A549 (cell line): Measurements from ENCODE around the gene PGA5. TPM values are rescaled to one million over a fixed set of nuclear protein-coding genes. Genes with fewer than 3 reads are reported as not detected.

Experiments
- ATAC-seq, 2 experiments: fragments of 200-7000 bp in 1 of 2; fragments of >200 bp in 1 of 2; cut with Nextera tagmentation in 1 of 2; cut with Tn5 transposase in 1 of 2; 3 replicates each; pipeline versions ENCODE4 v1.8.0 to v1.9.1; 2018 to 2020; ENCODE audit warnings: mild to moderate bottlenecking in 1 of 2, moderate library complexity in 1 of 2
- CTCF ChIA-PET: fragments of 300-600 bp; sonication (Branson Sonifier 250); formaldehyde crosslinking; extraction: SDS; loops from one replicate; lab custom pipeline; 2021; ENCODE audit warnings: antibody characterized with exemption, inconsistent platforms; lab: Yijun Ruan, JAX
- POLR2A ChIA-PET: fragments of 350-600 bp; formaldehyde crosslinking; extraction: SDS; loops from one replicate; lab custom pipeline; 2021; ENCODE audit warnings: antibody characterized with exemption, inconsistent platforms; lab: Yijun Ruan, JAX
- DNase-seq, 2 experiments: peaks; one replicate each; pipeline versions ENCODE4 v3.0.0 to v3.0.0-alpha.2; 2011 to 2016; ENCODE audit warnings: low read depth in 1 of 2, low spot score in 1 of 2
- FAIRE-seq: peaks from 2 replicates; lab custom pipeline; 2011; peaks lifted over from hg19 to GRCh38; lab: Jason Lieb, UNC
- H3K27ac ChIP-seq, 2 experiments: fragments of >200 bp; sonication (Bioruptor Twin); formaldehyde crosslinking; 3 replicates each; pipeline ENCODE4 v1.5.1; 2016 to 2017
- H3K4me1 ChIP-seq: fragments of >200 bp; sonication (Bioruptor Twin); formaldehyde crosslinking; 3 replicates; pipeline ENCODE4 v1.6.1; 2016
- H3K4me2 ChIP-seq: fragments of >200 bp; sonication (Bioruptor Twin); formaldehyde crosslinking; 3 replicates; pipeline ENCODE4 v1.6.1; 2016
- H3K4me3 ChIP-seq: fragments of >200 bp; sonication (Bioruptor Twin); formaldehyde crosslinking; 3 replicates; pipeline ENCODE4 v1.5.1; 2016
- H3K9me3 ChIP-seq: fragments of >200 bp; sonication (Bioruptor Twin); formaldehyde crosslinking; 3 replicates; pipeline ENCODE4 v1.6.1; 2016
- ESRRA ChIP-seq: fragments of 150-350 bp; IDR thresholded peaks from 2 replicates; pipeline ENCODE4 v1.6.1; 2014; ENCODE audit warnings: mild to moderate bottlenecking, low read length, borderline replicate concordance
- HEYL ChIP-seq: fragments of 250-450 bp; sonication (Bioruptor Pico); IDR thresholded peaks from 2 replicates; pipeline ENCODE4 v1.8.0; 2021; ENCODE audit warnings: mild to moderate bottlenecking, moderate library complexity
- KDM5A ChIP-seq: fragments of 200-600 bp; sonication (generic); IDR thresholded peaks from 2 replicates; pipeline ENCODE4 v1.6.1; 2016; ENCODE audit warnings: antibody characterized with exemption, mild to moderate bottlenecking
- SMC3 ChIP-seq: fragments of >200 bp; sonication (Bioruptor Twin); formaldehyde crosslinking; IDR thresholded peaks from 3 replicates; pipeline ENCODE4 v1.6.1; 2018; ENCODE audit warnings: inconsistent platforms
- WGBS: methylation state at CpG from one replicate; pipeline ENCODE4 v1.1.6; 2017; ENCODE audit errors: missing lambda C conversion rate; 5-methylcytosine and 5-hydroxymethylcytosine counted together
- polyA plus RNA-seq, 4 experiments: library from polyadenylated mRNA; depleted of rRNA in 3 of 4; stranded (reverse); fragments of >200 nt; fragmentation: RNase III in 1 of 4; extraction: RNeasy Plus Mini Kit Qiagen cat#74134 plus additional on column Dnase treatment in 1 of 4; gene quantifications; 2 replicates in 3 of 4; 3 replicates in 1 of 4; pipeline ENCODE4 v1.2.3, GENCODE V29; 2011 to 2017
- TF ChIP-seq, protein P1 (sequence below): fragments of >200 bp; sonication (Bioruptor Twin); formaldehyde crosslinking; IDR thresholded peaks from 2 replicates; pipeline ENCODE4 v1.6.1; 2016
- TF ChIP-seq, protein P2 (sequence below): IDR thresholded peaks from 2 replicates; pipeline ENCODE4 v1.6.1; 2012

PGA5 gene
- polyA plus RNA-seq, 2 of the 4 experiments (the other 2 are of a cell fraction), result not detected

DNA sequence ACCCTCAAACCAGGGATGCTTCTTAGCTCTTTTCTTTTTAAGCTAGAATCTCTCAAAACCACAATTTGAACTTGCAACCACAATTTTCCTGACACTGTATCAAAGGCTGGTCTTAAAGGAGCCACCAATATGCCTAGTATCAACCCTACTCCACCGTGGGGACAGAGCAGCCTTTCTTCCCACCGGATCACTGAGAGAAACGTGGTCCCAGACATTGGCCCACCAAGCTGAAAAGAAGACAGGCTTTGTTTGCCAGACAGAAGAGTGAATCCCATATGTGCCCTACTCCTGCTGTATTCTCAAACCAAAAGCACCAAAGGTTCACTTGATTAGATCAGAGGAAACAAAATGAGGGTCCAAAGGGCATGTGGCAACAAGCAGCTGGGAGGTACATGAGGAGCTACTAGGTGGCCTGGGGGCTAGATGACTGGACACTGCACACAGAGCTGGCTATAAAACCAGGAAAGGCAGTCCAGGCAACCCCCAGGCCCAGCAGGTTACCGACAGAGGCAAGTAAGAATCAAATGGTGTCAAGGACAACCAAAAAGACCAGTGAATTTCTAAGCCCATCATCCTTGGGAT lies 57.8 kb downstream of the PGA5 start:
- DNase-seq, result no peak
- Histone ChIP-seq H3K4me1 (peaks cover 10% of the 10 kb centered on the region; the same call in 1 of the 3 replicates), H3K9me3 (no peaks in the 10 kb centered on the region), H3K27ac (no peak overlapping the region), H3K4me3 (no peak overlapping the region), H3K4me2 (no peak overlapping the region)
- ChIA-PET CTCF (interaction anchor here (1.0 to 1.7 kb wide), 4 partner anchors 8 to 38 kb away, joined by 3 to 4 read pairs (median 4); no protein-coding TSS in a partner anchor), POLR2A (no interaction called here)
- TF ChIP-seq SMC3, result no peak
- TF ChIP-seq, protein P1, sequence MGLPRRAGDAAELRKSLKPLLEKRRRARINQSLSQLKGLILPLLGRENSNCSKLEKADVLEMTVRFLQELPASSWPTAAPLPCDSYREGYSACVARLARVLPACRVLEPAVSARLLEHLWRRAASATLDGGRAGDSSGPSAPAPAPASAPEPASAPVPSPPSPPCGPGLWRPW, result no peak
- TF ChIP-seq, protein P2, sequence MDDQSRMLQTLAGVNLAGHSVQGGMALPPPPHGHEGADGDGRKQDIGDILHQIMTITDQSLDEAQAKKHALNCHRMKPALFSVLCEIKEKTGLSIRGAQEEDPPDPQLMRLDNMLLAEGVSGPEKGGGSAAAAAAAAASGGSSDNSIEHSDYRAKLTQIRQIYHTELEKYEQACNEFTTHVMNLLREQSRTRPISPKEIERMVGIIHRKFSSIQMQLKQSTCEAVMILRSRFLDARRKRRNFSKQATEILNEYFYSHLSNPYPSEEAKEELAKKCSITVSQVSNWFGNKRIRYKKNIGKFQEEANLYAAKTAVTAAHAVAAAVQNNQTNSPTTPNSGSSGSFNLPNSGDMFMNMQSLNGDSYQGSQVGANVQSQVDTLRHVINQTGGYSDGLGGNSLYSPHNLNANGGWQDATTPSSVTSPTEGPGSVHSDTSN, result no peak
- no peak for TF ChIP-seq KDM5A
- no peak for TF ChIP-seq ESRRA
- TF ChIP-seq HEYL, result no peak
- ATAC-seq, result no peak
- FAIRE-seq, result no peak
- WGBS, result 82% methylated on average over 4 of the region's 4 CpGs

Other genes starting within 250 kb of the PGA5 start
- 0.04 TPM in 1 of 2 replicates, not detected in the other for gene CD5, start 138.7 kb upstream of the PGA5 start, polyA plus RNA-seq (2011; rRNA removed)
- not detected in 3 replicates for gene CD5, start 138.7 kb upstream of the PGA5 start, polyA plus RNA-seq (2017; fragmentation: RNase III; extraction: RNeasy Plus Mini Kit Qiagen cat#74134 plus additional on column Dnase treatment)
- gene VPS37C, start 79.7 kb upstream of the PGA5 start, polyA plus RNA-seq (2011; rRNA removed), result 9.3 and 11.3 TPM in 2 replicates
- 8.9 to 10.9 TPM (median 9.9 TPM) in 3 replicates for gene VPS37C, start 79.7 kb upstream of the PGA5 start, polyA plus RNA-seq (2017; fragmentation: RNase III; extraction: RNeasy Plus Mini Kit Qiagen cat#74134 plus additional on column Dnase treatment)
- not detected in 2 replicates for gene PGA3, start 37.7 kb upstream of the PGA5 start, polyA plus RNA-seq (2011; rRNA removed)
- not detected in 3 replicates for gene PGA3, start 37.7 kb upstream of the PGA5 start, polyA plus RNA-seq (2017; fragmentation: RNase III; extraction: RNeasy Plus Mini Kit Qiagen cat#74134 plus additional on column Dnase treatment)
- gene PGA4, start 18.8 kb upstream of the PGA5 start, polyA plus RNA-seq (2011; rRNA removed), result not detected in 2 replicates
- not detected in 3 replicates for gene PGA4, start 18.8 kb upstream of the PGA5 start, polyA plus RNA-seq (2017; fragmentation: RNase III; extraction: RNeasy Plus Mini Kit Qiagen cat#74134 plus additional on column Dnase treatment)
- 0.53 and 0.65 TPM in 2 replicates for gene VWCE, start 54.1 kb downstream of the PGA5 start, polyA plus RNA-seq (2011; rRNA removed)
- 0.45 to 0.79 TPM (median 0.63 TPM) in 3 replicates for gene VWCE, start 54.1 kb downstream of the PGA5 start, polyA plus RNA-seq (2017; fragmentation: RNase III; extraction: RNeasy Plus Mini Kit Qiagen cat#74134 plus additional on column Dnase treatment)
- gene DDB1, start 91.9 kb downstream of the PGA5 start, polyA plus RNA-seq (2011; rRNA removed), result 213 and 222 TPM in 2 replicates
- 149 to 154 TPM (median 149 TPM) in 3 replicates for gene DDB1, start 91.9 kb downstream of the PGA5 start, polyA plus RNA-seq (2017; fragmentation: RNase III; extraction: RNeasy Plus Mini Kit Qiagen cat#74134 plus additional on column Dnase treatment)
- 46.5 and 51.2 TPM in 2 replicates for gene TKFC, start 92.1 kb downstream of the PGA5 start, polyA plus RNA-seq (2011; rRNA removed)
- 42.6 to 53.6 TPM (median 48.7 TPM) in 3 replicates for gene TKFC, start 92.1 kb downstream of the PGA5 start, polyA plus RNA-seq (2017; fragmentation: RNase III; extraction: RNeasy Plus Mini Kit Qiagen cat#74134 plus additional on column Dnase treatment)
- 50.8 and 58.1 TPM in 2 replicates for gene CYB561A3, start 120.7 kb downstream of the PGA5 start, polyA plus RNA-seq (2011; rRNA removed)
- 50.4 to 56.9 TPM (median 55.4 TPM) in 3 replicates for gene CYB561A3, start 120.7 kb downstream of the PGA5 start, polyA plus RNA-seq (2017; fragmentation: RNase III; extraction: RNeasy Plus Mini Kit Qiagen cat#74134 plus additional on column Dnase treatment)
- 143 and 156 TPM in 2 replicates for gene TMEM138, start 121.2 kb downstream of the PGA5 start, polyA plus RNA-seq (2011; rRNA removed)
- gene TMEM138, start 121.2 kb downstream of the PGA5 start, polyA plus RNA-seq (2017; fragmentation: RNase III; extraction: RNeasy Plus Mini Kit Qiagen cat#74134 plus additional on column Dnase treatment), result 80.3 to 95.6 TPM (median 88.2 TPM) in 3 replicates
- gene TMEM216, start 151.4 kb downstream of the PGA5 start, polyA plus RNA-seq (2011; rRNA removed), result 33.6 and 49.0 TPM in 2 replicates
- 9.9 to 11.9 TPM (median 10.6 TPM) in 3 replicates for gene TMEM216, start 151.4 kb downstream of the PGA5 start, polyA plus RNA-seq (2017; fragmentation: RNase III; extraction: RNeasy Plus Mini Kit Qiagen cat#74134 plus additional on column Dnase treatment)
- gene CPSF7, start 188.8 kb downstream of the PGA5 start, polyA plus RNA-seq (2011; rRNA removed), result 56.7 and 72.9 TPM in 2 replicates
- 62.9 to 69.1 TPM (median 67.5 TPM) in 3 replicates for gene CPSF7, start 188.8 kb downstream of the PGA5 start, polyA plus RNA-seq (2017; fragmentation: RNase III; extraction: RNeasy Plus Mini Kit Qiagen cat#74134 plus additional on column Dnase treatment)
- 76.4 and 106 TPM in 2 replicates for gene SDHAF2, start 188.9 kb downstream of the PGA5 start, polyA plus RNA-seq (2011; rRNA removed)
- 43.1 to 44.4 TPM (median 43.8 TPM) in 3 replicates for gene SDHAF2, start 188.9 kb downstream of the PGA5 start, polyA plus RNA-seq (2017; fragmentation: RNase III; extraction: RNeasy Plus Mini Kit Qiagen cat#74134 plus additional on column Dnase treatment)